Measurements from ENCODE around the gene DPM2. TPM values are rescaled to one million over a fixed set of nuclear protein-coding genes. Genes with fewer than 3 reads are reported as not detected.
A peak's percentile ranks its signal among the peaks of the same experiment; 100 is the strongest.

Gene DPM2
- total RNA-seq, 1 donor from 2014 or later, result 26.3 TPM

DNA sequence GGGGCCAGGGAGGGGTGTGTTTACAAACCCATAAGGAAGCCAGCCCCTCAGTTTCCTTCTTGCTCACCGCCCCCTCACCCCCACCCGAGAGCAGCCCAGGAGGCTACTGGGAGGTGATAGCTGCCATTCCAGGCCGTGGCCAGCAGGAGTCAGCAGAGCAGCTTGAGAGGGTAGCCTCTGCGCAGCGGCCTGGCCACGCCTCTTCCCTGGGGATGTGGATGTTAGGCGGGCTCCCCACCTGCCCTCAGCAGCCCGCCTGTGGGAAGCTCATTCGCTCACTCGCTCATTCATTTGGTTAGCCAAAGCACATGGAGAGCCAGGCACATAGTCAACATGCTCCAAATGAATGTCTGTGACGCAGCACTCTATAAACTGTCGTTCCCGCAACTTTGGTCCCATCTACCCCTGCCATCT, 6.1 kb upstream of the DPM2 start:
- H3K36me3 Mint-ChIP-seq (ENCODE audit: low read depth), result peaks cover 24% of the 10 kb centered on the region
- TF ChIP-seq, protein P1, sequence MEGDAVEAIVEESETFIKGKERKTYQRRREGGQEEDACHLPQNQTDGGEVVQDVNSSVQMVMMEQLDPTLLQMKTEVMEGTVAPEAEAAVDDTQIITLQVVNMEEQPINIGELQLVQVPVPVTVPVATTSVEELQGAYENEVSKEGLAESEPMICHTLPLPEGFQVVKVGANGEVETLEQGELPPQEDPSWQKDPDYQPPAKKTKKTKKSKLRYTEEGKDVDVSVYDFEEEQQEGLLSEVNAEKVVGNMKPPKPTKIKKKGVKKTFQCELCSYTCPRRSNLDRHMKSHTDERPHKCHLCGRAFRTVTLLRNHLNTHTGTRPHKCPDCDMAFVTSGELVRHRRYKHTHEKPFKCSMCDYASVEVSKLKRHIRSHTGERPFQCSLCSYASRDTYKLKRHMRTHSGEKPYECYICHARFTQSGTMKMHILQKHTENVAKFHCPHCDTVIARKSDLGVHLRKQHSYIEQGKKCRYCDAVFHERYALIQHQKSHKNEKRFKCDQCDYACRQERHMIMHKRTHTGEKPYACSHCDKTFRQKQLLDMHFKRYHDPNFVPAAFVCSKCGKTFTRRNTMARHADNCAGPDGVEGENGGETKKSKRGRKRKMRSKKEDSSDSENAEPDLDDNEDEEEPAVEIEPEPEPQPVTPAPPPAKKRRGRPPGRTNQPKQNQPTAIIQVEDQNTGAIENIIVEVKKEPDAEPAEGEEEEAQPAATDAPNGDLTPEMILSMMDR (IDR thresholded peaks at IDR 0.05), result peak; percentile 90
- H3K27me3 Mint-ChIP-seq (ENCODE audit: low read depth), result no peaks in the 10 kb centered on the region
- H3K27ac Mint-ChIP-seq (ENCODE audit: unreplicated experiment), result peak overlapping the region; percentile 51
- H3K4me3 Mint-ChIP-seq (ENCODE audit: unreplicated experiment), result no peak overlapping the region
- H3K4me1 Mint-ChIP-seq (ENCODE audit: low read depth), result peaks cover 17% of the 10 kb centered on the region
- H3K9me3 Mint-ChIP-seq (ENCODE audit: low read depth), result no peaks in the 10 kb centered on the region
- no peak for DNase-seq (ENCODE audit: low spot score)

DNA sequence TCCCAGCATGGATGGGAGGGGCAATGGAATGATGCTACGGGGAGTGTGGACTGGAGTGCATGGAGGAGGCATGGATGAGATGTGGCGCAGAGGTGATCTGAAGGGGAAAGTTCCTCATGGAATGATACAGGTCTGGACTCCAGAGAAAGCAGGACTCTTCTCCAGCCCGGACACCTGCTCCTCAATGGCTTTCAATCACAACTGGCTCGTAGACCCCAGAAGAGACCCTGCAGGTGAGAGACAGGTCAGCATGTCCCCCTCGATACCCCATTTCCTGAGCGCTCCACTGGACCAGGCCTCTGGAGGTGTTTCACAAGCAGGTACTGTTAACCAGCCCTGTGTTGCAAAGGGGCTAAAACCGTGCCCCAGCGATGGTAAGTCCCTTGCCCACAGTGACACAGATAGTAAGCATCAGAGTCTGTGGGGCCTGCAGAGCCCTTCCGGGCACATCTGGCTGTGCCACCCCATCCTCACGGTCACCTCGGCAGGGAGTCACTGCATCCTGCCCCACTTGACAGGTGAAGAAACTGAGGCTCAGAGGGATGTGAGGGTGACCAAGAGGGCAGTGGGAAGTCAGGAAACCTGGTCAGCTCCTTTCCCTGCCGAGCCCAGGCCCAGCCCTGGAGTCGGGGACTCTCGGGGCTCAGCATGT, 5.5 kb upstream of the DPM2 start:
- DNase-seq (ENCODE audit: low spot score), result no peak
- Mint-ChIP-seq H3K27ac (ENCODE audit: unreplicated experiment) (no peak overlapping the region), H3K36me3 (ENCODE audit: low read depth) (peaks cover 21% of the 10 kb centered on the region), H3K4me1 (ENCODE audit: low read depth) (peaks cover 17% of the 10 kb centered on the region), H3K4me3 (ENCODE audit: unreplicated experiment) (no peak overlapping the region), H3K27me3 (ENCODE audit: low read depth) (no peaks in the 10 kb centered on the region), H3K9me3 (ENCODE audit: low read depth) (no peaks in the 10 kb centered on the region)
- TF ChIP-seq, protein P1 (IDR thresholded peaks at IDR 0.05), result peak; percentile 15

DNA sequence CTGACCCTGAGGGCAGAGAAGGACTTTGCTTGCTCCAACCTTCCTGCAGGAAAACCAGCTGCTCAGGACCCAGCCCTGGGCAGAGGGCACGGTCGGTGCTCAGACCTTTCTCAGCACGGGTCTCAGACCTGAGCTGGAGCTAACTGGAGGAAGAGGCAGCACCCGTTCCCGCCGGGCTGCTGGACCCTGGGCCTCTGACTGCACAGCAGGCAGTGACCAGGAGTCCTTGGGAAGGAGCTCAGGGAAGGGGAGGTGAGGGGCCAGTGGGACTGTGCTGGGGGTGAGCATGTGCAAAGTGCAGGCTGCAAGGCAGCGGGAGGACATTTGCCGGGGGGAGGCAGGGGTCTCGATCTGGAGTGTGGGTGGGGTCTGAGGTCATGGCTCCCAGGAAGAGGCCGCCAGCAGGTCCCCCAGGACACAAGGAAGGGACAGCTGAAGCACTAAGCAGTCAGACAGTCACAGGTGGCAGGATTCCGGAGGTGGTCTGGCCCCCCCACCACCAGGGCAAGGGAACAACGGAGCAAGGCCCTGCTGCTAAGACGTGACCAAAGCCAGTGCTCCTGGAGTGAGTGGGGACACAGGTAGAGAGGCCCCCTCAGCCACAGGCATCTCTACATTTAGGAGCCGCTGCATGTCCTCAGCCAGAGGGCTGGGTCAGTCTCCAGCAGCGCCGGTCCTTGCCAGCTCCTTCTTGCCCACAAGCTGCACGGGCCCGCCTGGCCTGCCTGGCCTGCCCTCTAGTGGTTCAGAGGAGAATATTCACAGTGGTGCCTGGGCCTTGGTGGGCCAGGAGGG, 4.8 kb upstream of the DPM2 start:
- Mint-ChIP-seq H3K27me3 (ENCODE audit: low read depth) (no peaks in the 10 kb centered on the region), H3K9me3 (ENCODE audit: low read depth) (no peaks in the 10 kb centered on the region), H3K36me3 (ENCODE audit: low read depth) (peaks cover 21% of the 10 kb centered on the region), H3K4me3 (ENCODE audit: unreplicated experiment) (no peak overlapping the region), H3K27ac (ENCODE audit: unreplicated experiment) (no peak overlapping the region), H3K4me1 (ENCODE audit: low read depth) (peaks cover 22% of the 10 kb centered on the region)
- TF ChIP-seq, protein P1 (IDR thresholded peaks at IDR 0.05), result peak; percentile 86
- no peak for DNase-seq (ENCODE audit: low spot score)

DNA sequence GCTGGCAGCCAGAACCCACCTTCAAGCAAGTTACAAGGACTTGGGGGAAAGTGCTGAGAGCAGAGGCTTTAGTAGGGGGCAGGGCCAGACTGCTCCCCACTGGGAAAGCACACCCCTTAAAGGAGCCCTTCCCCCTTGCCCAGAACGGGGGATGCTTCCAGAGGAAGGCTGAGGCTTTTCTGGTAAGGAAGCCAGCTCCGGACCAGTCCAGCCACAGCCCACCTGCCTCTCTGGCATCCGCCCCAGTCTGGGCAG, 4.2 kb upstream of the DPM2 start:
- no peaks in the 10 kb centered on the region for H3K27me3 Mint-ChIP-seq (ENCODE audit: low read depth)
- H3K27ac Mint-ChIP-seq (ENCODE audit: unreplicated experiment), result no peak overlapping the region
- H3K4me3 Mint-ChIP-seq (ENCODE audit: unreplicated experiment), result no peak overlapping the region
- H3K4me1 Mint-ChIP-seq (ENCODE audit: low read depth), result peaks cover 25% of the 10 kb centered on the region
- TF ChIP-seq, protein P1 (IDR thresholded peaks at IDR 0.05), result no peak
- H3K36me3 Mint-ChIP-seq (ENCODE audit: low read depth), result peaks cover 21% of the 10 kb centered on the region
- H3K9me3 Mint-ChIP-seq (ENCODE audit: low read depth), result no peaks in the 10 kb centered on the region
- DNase-seq (ENCODE audit: low spot score), result no peak

DNA sequence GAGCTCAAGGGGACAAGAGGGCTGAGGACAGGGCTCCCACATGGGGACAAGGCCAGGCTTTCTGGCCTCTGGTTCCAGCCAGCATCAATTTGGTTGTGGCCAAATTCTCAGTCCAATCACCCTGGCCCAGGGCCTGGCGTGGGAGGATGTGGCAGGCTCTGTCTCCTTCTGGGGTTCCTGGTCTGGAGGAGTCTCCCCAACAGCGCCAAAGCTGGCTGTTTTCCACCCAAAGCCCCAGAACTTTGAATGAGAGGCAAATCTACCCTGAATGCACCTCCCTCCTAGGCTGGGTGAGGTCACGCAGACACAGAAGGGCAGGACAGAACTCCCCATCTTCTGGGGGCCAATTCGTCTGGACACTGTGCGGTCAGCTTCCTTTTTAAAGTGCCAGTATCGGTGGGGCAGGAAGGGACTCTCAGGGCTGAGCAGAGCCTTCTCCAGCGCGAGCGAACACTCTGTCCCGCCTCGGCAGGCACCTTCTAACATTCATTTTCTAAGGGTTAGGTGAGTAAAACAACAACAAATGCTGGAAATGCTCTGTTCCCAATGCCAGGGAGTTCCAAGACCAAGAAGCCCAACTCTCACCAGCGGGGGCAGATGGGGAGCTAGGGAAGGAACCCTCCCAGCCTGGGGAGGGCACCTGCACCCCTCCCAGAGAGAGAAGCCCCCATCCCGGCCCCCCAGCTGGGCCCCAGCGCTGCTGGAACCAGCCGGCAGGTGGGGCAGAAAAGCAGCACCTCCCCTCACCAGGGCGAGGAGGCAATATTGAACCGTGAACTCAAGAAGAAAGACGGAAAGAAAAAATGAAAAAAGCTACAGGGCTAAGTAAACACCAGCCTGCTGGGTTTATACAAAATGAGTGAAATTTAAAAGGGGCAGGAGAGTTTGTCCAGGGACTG, 3.7 kb upstream of the DPM2 start:
- Mint-ChIP-seq H3K36me3 (ENCODE audit: low read depth) (peaks cover 21% of the 10 kb centered on the region), H3K27ac (ENCODE audit: unreplicated experiment) (no peak overlapping the region), H3K4me1 (ENCODE audit: low read depth) (peaks cover 30% of the 10 kb centered on the region), H3K9me3 (ENCODE audit: low read depth) (no peaks in the 10 kb centered on the region), H3K4me3 (ENCODE audit: unreplicated experiment) (no peak overlapping the region), H3K27me3 (ENCODE audit: low read depth) (no peaks in the 10 kb centered on the region)
- TF ChIP-seq, protein P1 (IDR thresholded peaks at IDR 0.05), result no peak
- DNase-seq (ENCODE audit: low spot score), result no peak

Measured in chondrocyte (in vitro differentiated cells).